Heart left ventricle (tissue), 16 donors: Measurements from ENCODE around the gene UBE2V1. TPM values are rescaled to one million over a fixed set of nuclear protein-coding genes. Genes with fewer than 3 reads are reported as not detected.

Experiments
- ATAC-seq, 4 donors: fragments of 200-7000 bp; cut with Tn5 transposase; one replicate each; pipeline ENCODE4 v1.9.1; 2020 to 2022; ENCODE audit warnings: moderate library complexity in 4 of 4, mild to moderate bottlenecking in 3 of 4, moderate number of reproducible peaks in 1 of 4
- DNase-seq, 5 donors: peaks; one replicate each; pipeline ENCODE4 v3.0.0-alpha.2; 2020
- H3K27ac ChIP-seq, 12 donors: fragments of 200-600 bp; sonication (generic) in 4 of 12; one replicate each; pipeline versions ENCODE4 v1.5.0 to v1.8.0; 2016 to 2022; ENCODE audit warnings: mild to moderate bottlenecking in 2 of 12
- H3K27me3 ChIP-seq, 9 donors: fragments of 200-600 bp; sonication (generic) in 2 of 9; one replicate each; pipeline versions ENCODE4 v1.5.1 to v1.8.0; 2016 to 2022; ENCODE audit warnings: mild to moderate bottlenecking in 3 of 9
- H3K36me3 ChIP-seq, 9 donors: fragments of 200-600 bp; sonication (generic) in 2 of 9; one replicate each; pipeline versions ENCODE4 v1.5.0 to v1.8.0; 2018 to 2022; ENCODE audit warnings: mild to moderate bottlenecking in 2 of 9
- H3K4me1 ChIP-seq, 12 donors: fragments of 200-600 bp; sonication (generic) in 4 of 12; one replicate each; pipeline versions ENCODE4 v1.5.0 to v1.8.0; 2016 to 2022; ENCODE audit warnings: mild to moderate bottlenecking in 3 of 12
- H3K4me3 ChIP-seq, 12 donors: fragments of 200-600 bp; sonication (generic) in 4 of 12; one replicate each; pipeline versions ENCODE4 v1.5.0 to v1.8.0; 2017 to 2022; ENCODE audit warnings: mild to moderate bottlenecking in 9 of 12, moderate library complexity in 4 of 12
- H3K9me3 ChIP-seq, 12 donors: fragments of 200-600 bp; sonication (generic) in 4 of 12; one replicate each; pipeline versions ENCODE4 v1.5.0 to v1.8.0; 2016 to 2022; ENCODE audit warnings: mild to moderate bottlenecking in 1 of 12
- POLR2A ChIP-seq, 2 donors: fragments of 450-650 bp; IDR thresholded peaks; one replicate each; pipeline ENCODE4 v1.6.1; 2017; ENCODE audit warnings: antibody characterized with exemption in 2 of 2, mild to moderate bottlenecking in 2 of 2, moderate library complexity in 2 of 2
- WGBS, 4 donors: extraction: QIAGEN DNeasy Blood & Tissue Kit in 2 of 4; methylation state at CpG; one replicate each; pipeline versions ENCODE4 v1.1.5 to v1.1.7; 2013 to 2018; 5-methylcytosine and 5-hydroxymethylcytosine counted together
- intact Hi-C, 10 donors: fragments of 100-400 bp; cut with DNase I; formaldehyde crosslinking; loops; one replicate each; pipeline versions ENCODE4 v1.11.1 to v1.14.2; 2022
- polyA plus RNA-seq, 2 donors: library from polyadenylated mRNA; stranded (reverse); fragments of 200-250 nt; gene quantifications; one replicate each; pipeline ENCODE4 v1.2.3, GENCODE V29; 2013
- total RNA-seq, 9 donors: library from RNA; depleted of rRNA in 2 of 9; stranded (reverse); fragments of >200 nt in 2 of 9; fragmentation: NEBNext Ultra II Directional in 3 of 9; extraction: Animal tissue kit (Norgen Biotek cat#: 25700) in 3 of 9; gene quantifications; one replicate each; pipeline versions ENCODE4 v1.1.0 to v1.2.4, GENCODE V29; 2016 to 2023
- TF ChIP-seq, protein P1 (sequence below), 12 donors: fragments of 200-600 bp; sonication (generic) in 4 of 12; IDR thresholded peaks; one replicate each; pipeline versions ENCODE4 v1.5.0 to v1.8.0; 2018 to 2022; ENCODE audit warnings: antibody characterized with exemption in 12 of 12, mild to moderate bottlenecking in 5 of 12
- donor health status: ischemic (EF 13 %, LVEDD 7.1; RV severe dilation, severe dysfunction).
- donor health status: healthy with polysubstance abuse.
- donor health status: DM: no; HTN: yes; CAD: no.
- donor health status: DM: no; HTN: no; CAD: no.
- donor health status: ischemic (EF 25% LVEDD 6.9; RV normal size, moderate dysfunction).
- donor health status: ischemic (EF 25% LVEDD 5.7; RV mildly dilated, moderate dysfunction).
- donor health status: healthy.
- donor health status: DM: yes; HTN: yes; CAD: no.
- donor health status: ischemic (EF 35%, LVEDD 5.7; RV mildly dilated, moderate dysfunction).
- donor health status: nonischemic (EF 11% LVEDD 7.7; RV severe dilation, severe dysfunction).
- donor health status: DM: yes; HTN: yes; CAD: no.
- donor health status: PGD.
- donor health status: ischemic (EF 29% LVEDD 5.4; RV normal size, mild dysfunction).
- donor health status: nonischemic (EF 23%, LVEDD 6.1; RV moderate dilation, normal function).

The UBE2V1 gene
- total and polyA plus RNA-seq, 11 donors, result 54.2 to 105 (median 78.5) TPM

DNA sequence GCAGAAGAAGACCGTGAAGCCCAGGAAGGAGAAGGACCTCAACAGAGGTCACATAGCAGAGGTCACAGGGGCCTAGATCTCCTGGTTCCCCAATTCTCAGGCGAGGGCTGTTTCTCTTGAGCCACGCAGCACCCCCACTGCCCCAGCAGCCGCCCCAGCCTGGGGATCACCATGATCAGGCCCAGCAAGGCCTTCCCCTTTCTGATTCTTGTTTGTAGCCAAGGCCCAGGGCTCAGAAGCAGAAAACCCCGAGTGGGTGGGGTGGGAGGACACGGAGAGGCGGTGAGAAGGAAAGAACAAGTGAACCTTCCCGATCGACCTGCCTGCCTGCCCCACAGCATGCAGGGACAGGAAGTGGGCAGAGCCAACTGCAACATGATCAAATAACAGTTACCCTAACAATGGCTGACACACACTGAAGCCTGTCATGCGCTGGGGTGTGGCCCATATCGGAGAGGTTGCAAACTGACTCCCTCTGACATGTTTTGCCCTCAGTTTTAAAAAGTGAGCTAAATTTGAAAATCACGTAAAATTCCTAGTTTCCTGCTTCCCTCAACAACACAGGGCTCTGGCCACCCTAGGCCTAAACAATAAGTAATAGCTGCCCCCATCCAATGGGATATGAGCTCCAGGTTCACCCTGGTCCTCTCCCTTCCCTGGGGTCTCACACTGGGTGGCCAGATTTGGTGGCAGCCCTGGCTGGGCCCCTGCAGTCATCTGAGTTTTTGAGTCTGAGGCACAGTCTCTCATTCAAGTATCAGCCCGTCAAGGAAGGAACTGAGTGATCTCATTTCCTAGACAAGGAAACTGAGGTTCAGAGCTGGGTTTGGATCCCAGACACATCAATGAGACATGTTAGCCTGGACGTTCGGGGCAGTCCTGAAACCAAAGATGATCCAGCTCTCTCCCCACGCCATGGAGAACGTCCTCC, 34.0 kb upstream of the UBE2V1 start:
- H3K9me3 ChIP-seq, result no peaks in the 10 kb centered on the region
- H3K36me3 ChIP-seq, result peaks cover 0 to 29% (median 20%) of the 10 kb centered on the region in 9 donors
- DNase-seq, result peak in 2 of 5 donors; percentile 40 to 71
- TF ChIP-seq, protein P1, sequence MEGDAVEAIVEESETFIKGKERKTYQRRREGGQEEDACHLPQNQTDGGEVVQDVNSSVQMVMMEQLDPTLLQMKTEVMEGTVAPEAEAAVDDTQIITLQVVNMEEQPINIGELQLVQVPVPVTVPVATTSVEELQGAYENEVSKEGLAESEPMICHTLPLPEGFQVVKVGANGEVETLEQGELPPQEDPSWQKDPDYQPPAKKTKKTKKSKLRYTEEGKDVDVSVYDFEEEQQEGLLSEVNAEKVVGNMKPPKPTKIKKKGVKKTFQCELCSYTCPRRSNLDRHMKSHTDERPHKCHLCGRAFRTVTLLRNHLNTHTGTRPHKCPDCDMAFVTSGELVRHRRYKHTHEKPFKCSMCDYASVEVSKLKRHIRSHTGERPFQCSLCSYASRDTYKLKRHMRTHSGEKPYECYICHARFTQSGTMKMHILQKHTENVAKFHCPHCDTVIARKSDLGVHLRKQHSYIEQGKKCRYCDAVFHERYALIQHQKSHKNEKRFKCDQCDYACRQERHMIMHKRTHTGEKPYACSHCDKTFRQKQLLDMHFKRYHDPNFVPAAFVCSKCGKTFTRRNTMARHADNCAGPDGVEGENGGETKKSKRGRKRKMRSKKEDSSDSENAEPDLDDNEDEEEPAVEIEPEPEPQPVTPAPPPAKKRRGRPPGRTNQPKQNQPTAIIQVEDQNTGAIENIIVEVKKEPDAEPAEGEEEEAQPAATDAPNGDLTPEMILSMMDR (IDR thresholded peaks at IDR 0.05), result no peak
- no peak for TF ChIP-seq POLR2A (IDR thresholded peaks at IDR 0.05)
- intact Hi-C loops, result no loop called here
- no peaks in the 10 kb centered on the region for H3K27me3 ChIP-seq
- WGBS, 4 donors, result 52 to 70% (median 62%) methylated on average over 16 to 17 of the region's 17 CpGs
- peak in 3 of 4 donors; percentile 36 to 79 (median 51) for ATAC-seq
- H3K27ac ChIP-seq, result peak overlapping the region; percentile 44 to 93 (median 69)
- peaks cover 2 to 90% (median 48%) of the 10 kb centered on the region in 12 donors for H3K4me1 ChIP-seq
- H3K4me3 ChIP-seq, result peak overlapping the region in 1 of 12 donors; percentile 30

DNA sequence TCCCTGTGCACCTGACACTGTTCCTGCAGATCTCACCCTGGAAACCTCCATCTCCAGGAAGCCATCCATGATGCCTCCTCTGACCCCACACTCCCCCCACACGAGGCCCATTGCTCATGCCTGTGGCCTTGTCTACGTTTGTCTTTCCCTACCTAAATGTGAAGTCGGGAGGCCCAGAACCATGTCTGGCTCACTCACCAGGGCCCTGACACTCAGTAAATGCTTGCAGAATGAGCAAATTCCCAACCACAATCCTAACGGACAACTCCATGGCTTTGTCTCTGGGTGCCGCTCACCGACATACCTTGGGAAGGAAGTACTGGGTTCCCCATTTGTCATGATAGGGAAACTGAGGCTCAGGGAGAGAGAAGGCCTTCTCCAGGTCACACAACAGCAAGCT, 33.3 kb upstream of the UBE2V1 start:
- 89 to 95% (median 91%) methylated on average over 6 of the region's 6 CpGs for WGBS, 4 donors
- peaks cover 0 to 37% (median 25%) of the 10 kb centered on the region in 9 donors for H3K36me3 ChIP-seq
- intact Hi-C loops, result no loop called here
- no peak for DNase-seq
- no peak for TF ChIP-seq POLR2A (IDR thresholded peaks at IDR 0.05)
- TF ChIP-seq, protein P1 (IDR thresholded peaks at IDR 0.05), result no peak
- peak overlapping the region in 10 of 12 donors; percentile 59 to 93 (median 70) for H3K27ac ChIP-seq
- no peak for ATAC-seq
- H3K27me3 ChIP-seq, result no peaks in the 10 kb centered on the region
- H3K9me3 ChIP-seq, result no peaks in the 10 kb centered on the region
- no peak overlapping the region for H3K4me3 ChIP-seq
- peaks cover 0 to 90% (median 42%) of the 10 kb centered on the region in 12 donors for H3K4me1 ChIP-seq

DNA sequence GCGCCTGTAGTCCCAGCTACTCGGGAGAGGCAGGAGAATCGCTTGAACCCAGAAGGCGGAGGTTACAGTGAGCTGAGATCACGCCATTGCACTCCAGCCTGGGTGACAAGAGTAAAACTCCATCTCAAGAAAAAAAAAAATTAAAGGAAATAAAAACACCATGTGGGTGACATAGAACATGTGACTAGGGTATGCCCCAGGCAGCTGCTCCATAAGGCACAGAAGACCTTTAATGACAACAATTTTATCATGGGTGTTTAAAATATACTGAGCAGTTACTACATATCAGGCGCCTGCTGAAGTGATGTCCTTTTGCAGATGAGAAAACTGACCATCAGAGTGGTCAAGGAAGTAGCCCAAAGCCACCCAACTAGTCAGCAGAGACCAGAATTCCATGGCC, 32.6 kb upstream of the UBE2V1 start:
- peaks cover 0 to 41% (median 30%) of the 10 kb centered on the region in 9 donors for H3K36me3 ChIP-seq
- no peak for ATAC-seq

More for the DNA sequence above, 32.6 kb upstream of the UBE2V1 start:
- intact Hi-C loops, result no loop called here
- Histone ChIP-seq H3K27ac (peak overlapping the region in 3 of 12 donors; percentile 31 to 93 (median 59)), H3K9me3 (no peaks in the 10 kb centered on the region), H3K27me3 (no peaks in the 10 kb centered on the region), H3K4me3 (no peak overlapping the region), H3K4me1 (peaks cover 0 to 90% (median 40%) of the 10 kb centered on the region in 12 donors)
- DNase-seq, result no peak
- 89 to 97% (median 93%) methylated on average over 6 of the region's 6 CpGs for WGBS, 4 donors
- no peak for TF ChIP-seq POLR2A (IDR thresholded peaks at IDR 0.05)
- TF ChIP-seq, protein P1 (IDR thresholded peaks at IDR 0.05), result no peak
